NCI-H2107 (cell line): ENCODE data around the gene DNM2.
"Not testable (repeated sequence)": the region's sequence is repeated elsewhere in the genome, so short reads cannot be mapped to it uniquely, and the experiment has no call there.

ENCODE experiments used
- DNase-seq: peaks from one replicate; lab custom pipeline; 2025; lab: John Stamatoyannopoulos, UW

Gene DNM2

GRCh38 chr19:10817291-10818038 is 99.6 kb downstream of the DNM2 start:
- DNase-seq = no peak

- no peak for DNase-seq
Observed at GRCh38 chr19:10818301-10819123, 100.6 kb downstream of the DNM2 start.

- DNase-seq = no peak
Observed at GRCh38 chr19:10819124-10820060, 101.5 kb downstream of the DNM2 start.

DNA sequence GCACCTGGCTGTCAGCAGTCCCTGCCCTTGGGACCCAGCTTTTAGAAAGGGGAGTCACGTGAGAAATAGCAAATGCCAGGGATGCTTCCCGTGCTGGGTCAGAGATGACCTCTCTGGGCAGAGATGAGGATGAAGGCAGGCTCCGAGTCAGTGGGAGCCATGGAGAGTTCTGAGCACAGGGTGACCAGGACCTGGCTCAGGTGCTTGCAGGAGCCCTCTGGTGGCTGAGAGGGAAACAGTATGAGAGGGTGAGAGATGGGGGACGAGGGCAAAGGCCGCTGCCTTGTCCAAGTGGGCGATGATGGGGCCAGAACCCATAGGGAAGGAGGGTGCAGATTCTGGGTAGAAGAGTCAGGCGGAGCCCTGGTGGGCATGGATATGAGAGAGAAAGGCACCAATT is 102.3 kb downstream of the DNM2 start:
- DNase-seq = no peak

DNA sequence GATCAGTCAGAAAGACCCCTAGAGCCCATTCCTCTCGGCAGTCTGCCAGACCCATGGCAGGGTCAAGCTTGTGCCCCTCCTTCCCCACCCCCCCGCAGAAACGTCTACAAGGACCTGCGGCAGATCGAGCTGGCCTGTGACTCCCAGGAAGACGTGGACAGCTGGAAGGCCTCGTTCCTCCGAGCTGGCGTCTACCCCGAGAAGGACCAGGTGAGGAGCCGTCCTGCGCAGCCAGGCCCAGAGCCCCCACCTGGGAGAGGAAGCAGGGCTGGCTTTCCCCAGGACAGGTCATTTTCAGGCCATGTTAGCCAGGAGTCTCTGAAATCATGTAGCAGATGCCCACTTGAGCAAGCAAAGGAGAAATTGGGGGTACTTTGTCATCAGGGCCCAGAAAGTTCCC is 105.8 kb downstream of the DNM2 start:
- DNase-seq = no peak

DNA sequence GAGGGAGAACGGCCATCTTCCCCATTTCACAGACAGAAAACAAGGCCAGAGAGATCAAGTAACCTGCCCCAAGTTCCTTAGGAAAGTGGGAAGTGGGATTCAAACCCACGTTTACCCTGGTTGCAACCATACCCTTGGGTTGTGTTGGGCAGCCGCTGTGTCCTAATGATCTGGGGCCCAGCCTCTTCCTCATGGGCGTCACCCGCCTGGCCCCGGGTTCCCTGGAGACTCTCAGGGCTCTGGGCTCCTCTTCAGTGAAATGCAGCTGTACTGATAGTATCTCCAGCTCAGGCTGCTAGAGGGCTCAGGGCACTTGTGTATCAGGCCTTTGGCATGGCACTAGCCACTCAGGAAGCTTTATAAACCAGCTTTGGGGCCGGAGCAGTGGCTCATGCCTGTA is 108.4 kb downstream of the DNM2 start:
- DNase-seq = no peak

GRCh38 chr19:10826846-10827245 is 109.0 kb downstream of the DNM2 start:
- no peak for DNase-seq

DNA sequence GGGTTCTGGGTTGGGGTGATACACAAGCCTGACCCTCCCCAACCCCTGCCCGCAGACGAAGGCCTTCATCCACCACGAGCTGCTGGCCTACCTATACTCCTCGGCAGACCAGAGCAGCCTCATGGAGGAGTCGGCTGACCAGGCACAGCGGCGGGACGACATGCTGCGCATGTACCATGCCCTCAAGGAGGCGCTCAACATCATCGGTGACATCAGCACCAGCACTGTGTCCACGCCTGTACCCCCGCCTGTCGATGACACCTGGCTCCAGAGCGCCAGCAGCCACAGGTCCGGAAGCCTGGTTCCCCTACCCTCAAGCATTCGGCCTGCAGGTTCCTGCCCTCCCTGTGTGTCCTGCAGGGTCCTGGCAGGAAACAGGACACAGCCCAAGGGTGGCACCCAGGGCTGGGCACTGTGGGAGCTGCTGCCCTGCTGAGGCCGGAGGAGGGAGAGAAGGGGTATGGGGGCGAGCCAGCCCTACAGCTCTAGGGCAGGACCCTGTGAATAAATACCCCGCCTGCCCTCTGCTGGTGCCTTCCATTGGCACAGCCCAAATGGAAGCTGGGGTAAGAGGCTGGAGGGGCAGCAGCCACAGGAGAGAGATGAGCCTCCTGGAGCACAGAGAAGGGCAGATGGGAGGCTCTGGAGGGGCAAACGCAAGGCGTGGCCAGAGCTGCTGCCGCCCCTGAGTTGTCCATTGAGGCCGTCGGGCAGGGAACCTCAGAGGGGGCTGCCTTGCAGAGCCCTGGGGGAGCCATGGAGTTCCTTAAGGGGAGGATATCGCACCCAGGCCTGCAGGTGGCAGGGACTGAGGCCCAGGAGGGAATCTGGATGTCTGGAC is 111.3 kb downstream of the DNM2 start:
- DNase-seq = no peak

DNA sequence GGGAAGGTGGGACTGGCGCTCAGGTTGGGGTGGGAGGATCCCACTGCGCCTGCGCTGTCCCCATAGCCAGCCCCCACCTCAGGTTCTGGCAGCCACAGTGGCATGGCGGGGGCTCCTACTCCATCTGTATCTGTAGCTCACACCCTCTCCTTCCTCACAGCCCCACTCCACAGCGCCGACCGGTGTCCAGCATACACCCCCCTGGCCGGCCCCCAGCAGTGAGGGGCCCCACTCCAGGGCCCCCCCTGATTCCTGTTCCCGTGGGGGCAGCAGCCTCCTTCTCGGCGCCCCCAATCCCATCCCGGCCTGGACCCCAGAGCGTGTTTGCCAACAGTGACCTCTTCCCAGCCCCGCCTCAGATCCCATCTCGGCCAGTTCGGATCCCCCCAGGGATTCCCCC is 112.1 kb downstream of the DNM2 start:
- no peak for DNase-seq

- DNase-seq = no peak
Observed at GRCh38 chr19:10830370-10830769, 112.5 kb downstream of the DNM2 start.

DNA sequence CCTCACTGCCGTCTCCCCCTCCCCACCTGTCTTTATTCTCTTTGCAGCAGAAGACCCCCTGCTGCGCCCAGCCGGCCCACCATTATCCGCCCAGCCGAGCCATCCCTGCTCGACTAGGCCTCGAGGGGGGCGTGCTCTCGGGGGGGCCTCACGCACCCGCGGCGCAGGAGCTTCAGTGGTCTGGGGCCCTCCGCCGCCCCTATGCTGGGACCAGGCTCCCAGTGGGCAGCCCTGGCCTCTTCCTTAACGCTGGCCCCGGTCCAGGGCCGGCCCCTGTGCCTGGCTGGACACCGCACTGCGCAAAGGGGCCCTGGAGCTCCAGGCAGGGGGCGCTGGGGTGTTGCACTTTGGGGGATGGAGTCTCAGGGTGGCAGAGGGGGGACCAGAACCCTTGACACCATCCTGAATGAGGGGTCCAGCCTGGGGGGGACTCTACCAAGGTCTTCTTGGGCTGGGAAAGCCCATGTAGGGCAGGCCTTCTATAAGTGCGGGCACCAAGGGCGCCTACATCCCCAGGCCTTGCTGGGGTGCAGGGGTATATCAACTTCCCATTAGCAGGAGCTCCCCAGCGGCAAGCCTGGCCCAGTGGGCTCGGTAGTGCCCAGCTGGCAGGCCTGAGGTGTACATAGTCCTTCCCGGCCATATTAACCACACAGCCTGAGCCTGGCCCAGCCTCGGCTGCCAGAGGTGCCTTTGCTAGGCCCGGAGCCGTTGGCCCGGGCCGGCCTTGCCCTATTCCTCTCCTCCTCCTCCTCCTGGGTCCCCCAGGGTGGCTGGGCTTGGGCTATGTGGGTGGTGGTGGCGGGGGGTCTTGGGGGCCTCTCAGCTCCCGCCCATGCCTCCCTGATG is 113.3 kb downstream of the DNM2 start:
- no peak for DNase-seq

GRCh38 chr19:10831987-10832938 is 114.4 kb downstream of the DNM2 start:
- DNase-seq = no peak

DNA sequence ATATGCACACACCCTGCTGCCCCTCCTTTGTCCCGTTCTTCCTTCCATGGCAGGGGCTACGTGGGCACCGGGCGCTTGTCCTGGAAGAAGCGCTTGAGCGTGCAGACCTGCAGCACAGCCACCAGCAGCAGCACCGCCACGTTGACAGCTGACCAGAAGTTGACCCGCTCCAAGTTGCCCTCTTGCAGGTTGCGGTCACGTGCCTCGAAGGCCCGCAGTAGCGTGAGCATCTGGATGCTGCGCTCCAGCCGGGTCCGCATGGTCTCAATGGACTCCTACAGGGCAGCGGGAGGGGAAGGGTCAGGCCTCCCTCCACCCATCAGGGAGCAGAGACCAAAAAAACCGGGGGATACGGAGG is 115.0 kb downstream of the DNM2 start:
- DNase-seq = no peak

GRCh38 chr19:10835089-10835753 is 117.3 kb downstream of the DNM2 start:
- no peak for DNase-seq

GRCh38 chr19:10835754-10836478 is 118.0 kb downstream of the DNM2 start, which contains the start of gene TMED1:
TMED1 (minus strand) TSS chr19:10836212; CDS start chr19:10836191, 21 bp downstream.
- peak; percentile 98 for DNase-seq

GRCh38 chr19:10836479-10837330 is 118.8 kb downstream of the DNM2 start:
- peak; percentile 70 for DNase-seq

- DNase-seq = not testable (repeated sequence)
Observed at GRCh38 chr19:10837649-10838048, 119.8 kb downstream of the DNM2 start.
